H9 (cell line): ENCODE measurements around the gene DMKN. TPM values are rescaled to one million over a fixed set of nuclear protein-coding genes. Genes with fewer than 3 reads are reported as not detected.

Experiments used
- DNase-seq: peaks from one replicate; pipeline ENCODE4 v3.0.0-alpha.2; 2017
- H2AFZ ChIP-seq: one replicate; pipeline ENCODE4 v1.6.1; 2013; ENCODE audit warnings: mild to moderate bottlenecking, low read length, control low read depth, moderate library complexity
- H2AK5ac ChIP-seq: 2 replicates; pipeline ENCODE4 v1.6.1; 2013; ENCODE audit warnings: low read length, control low read depth, mixed read lengths; ENCODE audit not compliant: insufficient read length
- H2BK120ac ChIP-seq: one replicate; pipeline ENCODE4 v1.6.1; 2013; ENCODE audit warnings: low read depth, mild to moderate bottlenecking, low read length, control low read depth, inconsistent platforms; ENCODE audit not compliant: poor library complexity, severe bottlenecking
- H2BK12ac ChIP-seq: 2 replicates; pipeline ENCODE4 v1.6.1; 2013; ENCODE audit warnings: low read length, control low read depth, mixed read lengths, low read depth; ENCODE audit not compliant: insufficient read length
- H2BK15ac ChIP-seq: 2 replicates; pipeline ENCODE4 v1.6.1; 2013; ENCODE audit warnings: low read depth, low read length, control low read depth
- H2BK20ac ChIP-seq: one replicate; pipeline ENCODE4 v1.6.1; 2013; ENCODE audit warnings: low read depth, mild to moderate bottlenecking, low read length, control low read depth, inconsistent platforms; ENCODE audit not compliant: poor library complexity, severe bottlenecking
- H2BK5ac ChIP-seq: 2 replicates; pipeline ENCODE4 v1.6.1; 2013; ENCODE audit warnings: low read length, control low read depth, mixed read lengths; ENCODE audit not compliant: insufficient read length
- H3K14ac ChIP-seq: 2 replicates; pipeline ENCODE4 v1.6.1; 2013; ENCODE audit warnings: low read length, control low read depth; ENCODE audit not compliant: insufficient read depth
- H3K18ac ChIP-seq: 2 replicates; pipeline ENCODE4 v1.6.1; 2013; ENCODE audit warnings: low read depth, mild to moderate bottlenecking, mixed read lengths, low read length, control low read depth; ENCODE audit not compliant: insufficient read length
- H3K23ac ChIP-seq: 2 replicates; pipeline ENCODE4 v1.6.1; 2013; ENCODE audit warnings: low read length, control low read depth, mixed read lengths, low read depth; ENCODE audit not compliant: insufficient read length
- H3K23me2 ChIP-seq: 2 replicates; pipeline ENCODE4 v1.6.1; 2013; ENCODE audit warnings: low read depth, mild to moderate bottlenecking, mixed read lengths, low read length, control low read depth; ENCODE audit not compliant: insufficient read length, poor library complexity, severe bottlenecking
- H3K27ac ChIP-seq: 2 replicates; pipeline ENCODE4 v1.5.1; 2013; ENCODE audit warnings: low read length, control low read depth, mixed read lengths, low read depth; ENCODE audit not compliant: insufficient read length
- H3K27me3 ChIP-seq: 2 replicates; pipeline ENCODE4 v1.6.1; 2013; ENCODE audit warnings: low read length, control low read depth, inconsistent platforms; ENCODE audit not compliant: insufficient read depth
- H3K4ac ChIP-seq: 2 replicates; pipeline ENCODE4 v1.6.1; 2013; ENCODE audit warnings: low read depth, mild to moderate bottlenecking, control low read depth, inconsistent platforms, low read length, moderate library complexity
- H3K4me1 ChIP-seq: 2 replicates; pipeline ENCODE4 v1.6.1; 2013; ENCODE audit warnings: low read length, control low read depth, inconsistent platforms; ENCODE audit not compliant: insufficient read depth
- H3K4me2 ChIP-seq: 2 replicates; pipeline ENCODE4 v1.6.1; 2013; ENCODE audit warnings: low read length, control low read depth, mixed read lengths; ENCODE audit not compliant: insufficient read length, insufficient read depth
- H3K56ac ChIP-seq: 2 replicates; pipeline ENCODE4 v1.6.1; 2013; ENCODE audit warnings: low read depth, mild to moderate bottlenecking, mixed read lengths, low read length, control low read depth; ENCODE audit not compliant: insufficient read length
- H3K79me1 ChIP-seq: 2 replicates; pipeline ENCODE4 v1.6.1; 2013; ENCODE audit warnings: low read depth, mild to moderate bottlenecking, moderate library complexity, low read length, control low read depth, inconsistent platforms; ENCODE audit not compliant: insufficient read depth, poor library complexity, severe bottlenecking
- H3K79me2 ChIP-seq: 2 replicates; pipeline ENCODE4 v1.6.1; 2013; ENCODE audit warnings: low read length, control low read depth, inconsistent platforms; ENCODE audit not compliant: insufficient read depth
- H3K9ac ChIP-seq: 2 replicates; pipeline ENCODE4 v1.6.1; 2013; ENCODE audit warnings: low read length, control low read depth, mixed read lengths; ENCODE audit not compliant: insufficient read length; ENCODE audit errors: extremely low read depth
- H3K9me3 ChIP-seq: one replicate; pipeline ENCODE4 v1.6.1; 2013; ENCODE audit warnings: low read depth, low read length, inconsistent platforms; ENCODE audit not compliant: control insufficient read depth
- H3T11ph ChIP-seq: one replicate; pipeline ENCODE4 v1.6.1; 2013; ENCODE audit warnings: mild to moderate bottlenecking, low read length, control low read depth, inconsistent platforms
- H4K20me1 ChIP-seq: one replicate; pipeline ENCODE4 v1.6.1; 2013; ENCODE audit not compliant: control insufficient read depth, insufficient read length, insufficient read depth
- H4K5ac ChIP-seq: 2 replicates; pipeline ENCODE4 v1.6.1; 2013; ENCODE audit warnings: low read depth, mild to moderate bottlenecking, mixed read lengths, low read length, control low read depth; ENCODE audit not compliant: insufficient read length
- H4K8ac ChIP-seq: replicated peaks from 2 replicates; pipeline ENCODE4 v1.6.1; 2013; ENCODE audit warnings: low read length, control low read depth, mixed read lengths, low read depth; ENCODE audit not compliant: insufficient read length
- H4K91ac ChIP-seq: 2 replicates; pipeline ENCODE4 v1.6.1; 2013; ENCODE audit warnings: low read depth, mild to moderate bottlenecking, moderate library complexity, mixed read lengths, low read length, control low read depth; ENCODE audit not compliant: insufficient read length
- H3K27ac Mint-ChIP-seq, 3 experiments: 2 replicates in 2 of 3; 3 replicates in 1 of 3; pipeline ENCODE4 v1.8.0; 2020 to 2021; ENCODE audit warnings: mixed read lengths in 3 of 3, mild to moderate bottlenecking in 1 of 3, moderate library complexity in 1 of 3
- H3K27me3 Mint-ChIP-seq: 2 replicates; pipeline ENCODE4 v1.8.0; 2021; ENCODE audit warnings: low read depth, mild to moderate bottlenecking, moderate library complexity, mixed read lengths
- H3K36me3 Mint-ChIP-seq, 3 experiments: 2 replicates in 2 of 3; 3 replicates in 1 of 3; pipeline ENCODE4 v1.8.0; 2020 to 2021; ENCODE audit warnings: low read depth in 3 of 3, mixed read lengths in 3 of 3; ENCODE audit not compliant: insufficient read depth in 1 of 3
- H3K4me1 Mint-ChIP-seq, 2 experiments: 2 replicates each; pipeline ENCODE4 v1.8.0; 2020; ENCODE audit warnings: mixed read lengths in 2 of 2
- H3K4me3 Mint-ChIP-seq, 2 experiments: 2 replicates in 1 of 2; 3 replicates in 1 of 2; pipeline ENCODE4 v1.8.0; 2020 to 2021; ENCODE audit warnings: mild to moderate bottlenecking in 2 of 2, mixed read lengths in 2 of 2, moderate library complexity in 1 of 2
- H3K9me3 Mint-ChIP-seq, 2 experiments: 2 replicates in 1 of 2; 3 replicates in 1 of 2; pipeline ENCODE4 v1.8.0; 2020; ENCODE audit warnings: mild to moderate bottlenecking in 2 of 2, mixed read lengths in 2 of 2, moderate library complexity in 1 of 2
- WGBS: extraction: QIAGEN DNeasy Blood & Tissue Kit; methylation state at CpG from one replicate; pipeline ENCODE4 v1.1.7; 2013; ENCODE audit warnings: missing lambda C conversion rate, low lambda C conversion rate, mixed read lengths; ENCODE audit not compliant: insufficient read length; ENCODE audit errors: extremely low coverage; 5-methylcytosine and 5-hydroxymethylcytosine counted together
- total RNA-seq: library from RNA; stranded (reverse); gene quantifications from 2 replicates; pipeline ENCODE4 v1.2.1, GENCODE V29; 2021
- TF ChIP-seq, protein P1 (sequence below): fragments of 200-600 bp; sonication (generic); conservative IDR thresholded peaks from 3 replicates; pipeline ENCODE4 v1.8.0; 2021; ENCODE audit warnings: antibody characterized with exemption, mild to moderate bottlenecking

Gene DMKN
- total RNA-seq, 1 experiment from 2014 or later: 278 TPM

DNA sequence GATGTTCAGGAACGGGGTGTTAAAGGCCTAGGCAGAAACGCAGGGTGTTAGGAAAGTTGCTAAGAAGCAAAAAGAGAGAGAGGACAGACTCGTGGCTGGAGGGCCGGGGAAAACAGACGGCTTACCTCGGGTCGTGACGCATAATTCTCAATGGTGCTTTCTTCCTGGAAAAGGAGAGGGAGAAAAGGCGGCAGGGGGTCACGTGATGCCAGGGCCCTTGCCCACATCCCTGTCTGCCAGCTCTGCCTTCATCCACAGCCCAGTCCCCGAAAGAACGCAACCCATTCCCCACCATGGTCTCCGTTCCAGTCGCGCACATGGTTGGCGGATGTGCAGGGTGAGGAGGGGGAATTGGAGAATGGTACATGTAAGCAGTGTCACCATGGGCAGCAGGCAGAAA lies 24.8 kb downstream of the DMKN start:
- H3T11ph ChIP-seq: no peak overlapping the region
- Mint-ChIP-seq H3K27ac (no peak overlapping the region), H3K9me3 (no peaks in the 10 kb centered on the region), H3K4me3 (no peak overlapping the region), H3K4me1 (peaks cover 0 to 3% of the 10 kb centered on the region in 2 experiments; a peak in 1 of 4 replicates), H3K36me3 (no peaks in the 10 kb centered on the region), H3K27me3 (peaks cover 53% of the 10 kb centered on the region)
- DNase-seq: no peak
- H3K9ac ChIP-seq: no peak overlapping the region
- no peak overlapping the region for H4K5ac ChIP-seq
- no peaks in the 10 kb centered on the region for H3K4me1 ChIP-seq
- H3K9me3 ChIP-seq: no peaks in the 10 kb centered on the region
- no peak overlapping the region for H4K8ac ChIP-seq
- TF ChIP-seq, protein P1, sequence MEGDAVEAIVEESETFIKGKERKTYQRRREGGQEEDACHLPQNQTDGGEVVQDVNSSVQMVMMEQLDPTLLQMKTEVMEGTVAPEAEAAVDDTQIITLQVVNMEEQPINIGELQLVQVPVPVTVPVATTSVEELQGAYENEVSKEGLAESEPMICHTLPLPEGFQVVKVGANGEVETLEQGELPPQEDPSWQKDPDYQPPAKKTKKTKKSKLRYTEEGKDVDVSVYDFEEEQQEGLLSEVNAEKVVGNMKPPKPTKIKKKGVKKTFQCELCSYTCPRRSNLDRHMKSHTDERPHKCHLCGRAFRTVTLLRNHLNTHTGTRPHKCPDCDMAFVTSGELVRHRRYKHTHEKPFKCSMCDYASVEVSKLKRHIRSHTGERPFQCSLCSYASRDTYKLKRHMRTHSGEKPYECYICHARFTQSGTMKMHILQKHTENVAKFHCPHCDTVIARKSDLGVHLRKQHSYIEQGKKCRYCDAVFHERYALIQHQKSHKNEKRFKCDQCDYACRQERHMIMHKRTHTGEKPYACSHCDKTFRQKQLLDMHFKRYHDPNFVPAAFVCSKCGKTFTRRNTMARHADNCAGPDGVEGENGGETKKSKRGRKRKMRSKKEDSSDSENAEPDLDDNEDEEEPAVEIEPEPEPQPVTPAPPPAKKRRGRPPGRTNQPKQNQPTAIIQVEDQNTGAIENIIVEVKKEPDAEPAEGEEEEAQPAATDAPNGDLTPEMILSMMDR: no peak
- H2BK5ac ChIP-seq: no peak overlapping the region
- H2AFZ ChIP-seq: no peak overlapping the region
- no peak overlapping the region for H4K91ac ChIP-seq
- no peak overlapping the region for H3K4ac ChIP-seq
- no peak overlapping the region; the same call in 1 of the 2 replicates for H3K14ac ChIP-seq
- H2BK120ac ChIP-seq: no peak overlapping the region
- H4K20me1 ChIP-seq: no peaks in the 10 kb centered on the region
- H3K23ac ChIP-seq: no peak overlapping the region
- H3K79me1 ChIP-seq: no peaks in the 10 kb centered on the region
- no peaks in the 10 kb centered on the region for H3K79me2 ChIP-seq
- no peak overlapping the region for H3K18ac ChIP-seq
- H2BK12ac ChIP-seq: no peak overlapping the region
- no peak overlapping the region for H3K27ac ChIP-seq
- H2BK15ac ChIP-seq: no peak overlapping the region
- H3K56ac ChIP-seq: no peak overlapping the region
- H2AK5ac ChIP-seq: no peak overlapping the region
- H3K4me2 ChIP-seq: no peak overlapping the region
- H2BK20ac ChIP-seq: no peak overlapping the region
- H3K27me3 ChIP-seq: no peaks in the 10 kb centered on the region
- H3K23me2 ChIP-seq: no peaks in the 10 kb centered on the region
- no CpG with 5 or more reads among the region's 16 CpGs for WGBS
